Heart left ventricle (tissue), 13 donors: ENCODE data around the gene NDUFV3.

Experiments
- POLR2A ChIP-seq, 2 donors: fragments of 450-650 bp; IDR thresholded peaks; one replicate each; pipeline ENCODE4 v1.6.1; 2017; ENCODE audit warnings: antibody characterized with exemption in 2 of 2, mild to moderate bottlenecking in 2 of 2, moderate library complexity in 2 of 2
- TF ChIP-seq, protein P1 (sequence below), 12 donors: fragments of 200-600 bp; sonication (generic) in 4 of 12; IDR thresholded peaks; one replicate each; pipeline versions ENCODE4 v1.5.0 to v1.8.0; 2018 to 2022; ENCODE audit warnings: antibody characterized with exemption in 12 of 12, mild to moderate bottlenecking in 5 of 12
- donor health status: ischemic (EF 13 %, LVEDD 7.1; RV severe dilation, severe dysfunction).
- donor health status: DM: no; HTN: yes; CAD: no.
- donor health status: DM: no; HTN: no; CAD: no.
- donor health status: ischemic (EF 25% LVEDD 6.9; RV normal size, moderate dysfunction).
- donor health status: ischemic (EF 25% LVEDD 5.7; RV mildly dilated, moderate dysfunction).
- donor health status: ischemic (EF 35%, LVEDD 5.7; RV mildly dilated, moderate dysfunction).
- donor health status: nonischemic (EF 11% LVEDD 7.7; RV severe dilation, severe dysfunction).
- donor health status: DM: yes; HTN: yes; CAD: no.
- donor health status: PGD.
- donor health status: ischemic (EF 29% LVEDD 5.4; RV normal size, mild dysfunction).
- donor health status: nonischemic (EF 23%, LVEDD 6.1; RV moderate dilation, normal function).

DNA sequence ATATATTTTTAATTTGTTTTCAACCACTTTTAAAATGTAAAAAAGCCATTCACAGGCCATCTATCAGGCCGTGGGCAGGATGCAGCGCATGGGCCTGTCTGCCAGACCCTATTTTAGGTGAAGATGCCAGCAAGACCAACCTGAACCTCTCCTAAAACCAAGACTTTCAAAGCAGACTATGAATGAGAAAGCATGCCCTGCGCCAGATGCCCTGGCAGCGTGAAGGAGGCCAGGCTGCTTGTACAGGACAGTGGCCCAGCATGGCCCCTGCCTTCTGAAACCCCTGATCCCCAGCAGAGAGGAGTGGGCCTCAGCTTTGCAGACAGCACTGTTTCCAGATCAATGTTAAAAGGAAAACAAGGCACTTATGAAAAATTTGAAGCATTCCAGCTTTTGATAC is 45.4 kb upstream of the NDUFV3 start:
- TF ChIP-seq, protein P1, sequence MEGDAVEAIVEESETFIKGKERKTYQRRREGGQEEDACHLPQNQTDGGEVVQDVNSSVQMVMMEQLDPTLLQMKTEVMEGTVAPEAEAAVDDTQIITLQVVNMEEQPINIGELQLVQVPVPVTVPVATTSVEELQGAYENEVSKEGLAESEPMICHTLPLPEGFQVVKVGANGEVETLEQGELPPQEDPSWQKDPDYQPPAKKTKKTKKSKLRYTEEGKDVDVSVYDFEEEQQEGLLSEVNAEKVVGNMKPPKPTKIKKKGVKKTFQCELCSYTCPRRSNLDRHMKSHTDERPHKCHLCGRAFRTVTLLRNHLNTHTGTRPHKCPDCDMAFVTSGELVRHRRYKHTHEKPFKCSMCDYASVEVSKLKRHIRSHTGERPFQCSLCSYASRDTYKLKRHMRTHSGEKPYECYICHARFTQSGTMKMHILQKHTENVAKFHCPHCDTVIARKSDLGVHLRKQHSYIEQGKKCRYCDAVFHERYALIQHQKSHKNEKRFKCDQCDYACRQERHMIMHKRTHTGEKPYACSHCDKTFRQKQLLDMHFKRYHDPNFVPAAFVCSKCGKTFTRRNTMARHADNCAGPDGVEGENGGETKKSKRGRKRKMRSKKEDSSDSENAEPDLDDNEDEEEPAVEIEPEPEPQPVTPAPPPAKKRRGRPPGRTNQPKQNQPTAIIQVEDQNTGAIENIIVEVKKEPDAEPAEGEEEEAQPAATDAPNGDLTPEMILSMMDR (IDR thresholded peaks at IDR 0.05) = no peak
- no peak for TF ChIP-seq POLR2A (IDR thresholded peaks at IDR 0.05)
